Loucy (cell line): ENCODE data around the gene CHMP3.

Source experiments
- H2AFZ ChIP-seq: fragments of 200-600 bp; sonication (generic); 2 replicates; pipeline ENCODE4 v1.6.0; 2016; ENCODE audit warnings: antibody characterized with exemption, mild to moderate bottlenecking, low read length, moderate library complexity
- H3F3A ChIP-seq: fragments of 200-600 bp; 2 replicates; pipeline ENCODE4 v1.6.0; 2016; ENCODE audit warnings: antibody characterized with exemption, low read depth, mild to moderate bottlenecking
- H3K27me3 ChIP-seq: fragments of 200-600 bp; sonication (generic); 2 replicates; pipeline ENCODE4 v1.6.1; 2014; ENCODE audit warnings: low read length, mild to moderate bottlenecking; ENCODE audit not compliant: insufficient read depth, poor library complexity, severe bottlenecking
- H3K36me3 ChIP-seq: fragments of 200-600 bp; sonication (generic); 2 replicates; pipeline ENCODE4 v1.6.1; 2016; ENCODE audit warnings: low read length; ENCODE audit not compliant: insufficient read depth
- H3K4me1 ChIP-seq: fragments of 200-600 bp; sonication (generic); 2 replicates; pipeline ENCODE4 v1.5.1; 2014; ENCODE audit warnings: low read length, mild to moderate bottlenecking; ENCODE audit not compliant: insufficient read depth, poor library complexity, severe bottlenecking
- H3K4me2 ChIP-seq: fragments of 200-600 bp; sonication (generic); 2 replicates; pipeline ENCODE4 v1.6.0; 2014; ENCODE audit warnings: antibody characterized with exemption, low read length, low read depth, mild to moderate bottlenecking; ENCODE audit not compliant: poor library complexity, severe bottlenecking
- H3K4me3 ChIP-seq: fragments of 200-600 bp; sonication (generic); 2 replicates; pipeline ENCODE4 v1.5.1; 2014; ENCODE audit warnings: low read length, mild to moderate bottlenecking, mixed read lengths; ENCODE audit not compliant: poor library complexity, severe bottlenecking
- H3K79me2 ChIP-seq: fragments of 200-600 bp; sonication (generic); 2 replicates; pipeline ENCODE4 v1.6.1; 2014; ENCODE audit warnings: low read length; ENCODE audit not compliant: insufficient read depth
- H3K9ac ChIP-seq: fragments of 200-600 bp; sonication (generic); 2 replicates; pipeline ENCODE4 v1.6.0; 2014; ENCODE audit warnings: mild to moderate bottlenecking, low read depth, low read length, moderate library complexity; ENCODE audit not compliant: poor library complexity, severe bottlenecking
- H3K9me2 ChIP-seq: fragments of 200-600 bp; sonication (generic); replicated peaks from 2 replicates; pipeline ENCODE4 v1.6.1; 2016; ENCODE audit warnings: low read depth, low read length, mixed read lengths
- H3K9me3 ChIP-seq: fragments of 200-600 bp; sonication (generic); 2 replicates; pipeline ENCODE4 v1.6.1; 2014; ENCODE audit warnings: mild to moderate bottlenecking, antibody characterized with exemption, low read length, low read depth; ENCODE audit not compliant: insufficient read depth
- H4K20me1 ChIP-seq: fragments of 200-600 bp; sonication (generic); 2 replicates; pipeline ENCODE4 v1.6.0; 2014; ENCODE audit warnings: antibody characterized with exemption, low read length, mild to moderate bottlenecking; ENCODE audit not compliant: insufficient read depth, poor library complexity, severe bottlenecking
- EZH2phosphoT487 ChIP-seq: fragments of 200-600 bp; IDR thresholded peaks from 2 replicates; pipeline ENCODE4 v1.6.1; 2018; ENCODE audit warnings: antibody characterized with exemption, mild to moderate bottlenecking, moderate library complexity, borderline replicate concordance
- TF ChIP-seq, protein P1 (sequence below): fragments of 200-600 bp; sonication (generic); conservative IDR thresholded peaks from 2 replicates; pipeline ENCODE4 v1.5.1; 2014; ENCODE audit warnings: mild to moderate bottlenecking, antibody characterized with exemption, low read length

Gene CHMP3

DNA sequence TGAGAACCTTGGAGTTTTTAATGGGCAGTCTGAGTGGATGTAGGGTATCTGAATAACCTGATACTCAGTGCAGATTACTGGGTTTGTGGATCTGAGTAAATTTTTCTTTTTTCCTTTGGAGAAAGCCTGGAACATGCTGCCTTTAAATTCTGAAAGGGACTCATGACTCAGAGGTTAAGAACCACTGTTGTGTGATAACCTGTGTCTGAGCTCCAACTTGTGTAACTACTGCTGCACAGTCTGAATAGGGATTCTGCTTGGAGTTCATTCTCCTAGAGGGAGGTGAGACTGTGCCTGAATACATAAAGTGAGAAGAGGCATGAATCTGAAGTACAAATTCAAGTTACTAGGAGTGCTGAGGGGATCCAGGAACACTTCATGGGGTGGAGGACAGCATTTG, 85.9 kb downstream of the CHMP3 start:
- Histone ChIP-seq H3K27me3 (no peaks in the 10 kb centered on the region), H3K4me2 (no peak overlapping the region), H4K20me1 (no peaks in the 10 kb centered on the region), H3K36me3 (peaks cover 99% of the 10 kb centered on the region), H3K79me2 (no peaks in the 10 kb centered on the region), H3K9ac (no peak overlapping the region), H3K4me1 (no peaks in the 10 kb centered on the region), H3K9me3 (no peaks in the 10 kb centered on the region), H3F3A (no peaks in the 10 kb centered on the region), H2AFZ (no peak overlapping the region), H3K4me3 (no peak overlapping the region), H3K9me2 (no peaks in the 10 kb centered on the region)
- TF ChIP-seq, protein P1, sequence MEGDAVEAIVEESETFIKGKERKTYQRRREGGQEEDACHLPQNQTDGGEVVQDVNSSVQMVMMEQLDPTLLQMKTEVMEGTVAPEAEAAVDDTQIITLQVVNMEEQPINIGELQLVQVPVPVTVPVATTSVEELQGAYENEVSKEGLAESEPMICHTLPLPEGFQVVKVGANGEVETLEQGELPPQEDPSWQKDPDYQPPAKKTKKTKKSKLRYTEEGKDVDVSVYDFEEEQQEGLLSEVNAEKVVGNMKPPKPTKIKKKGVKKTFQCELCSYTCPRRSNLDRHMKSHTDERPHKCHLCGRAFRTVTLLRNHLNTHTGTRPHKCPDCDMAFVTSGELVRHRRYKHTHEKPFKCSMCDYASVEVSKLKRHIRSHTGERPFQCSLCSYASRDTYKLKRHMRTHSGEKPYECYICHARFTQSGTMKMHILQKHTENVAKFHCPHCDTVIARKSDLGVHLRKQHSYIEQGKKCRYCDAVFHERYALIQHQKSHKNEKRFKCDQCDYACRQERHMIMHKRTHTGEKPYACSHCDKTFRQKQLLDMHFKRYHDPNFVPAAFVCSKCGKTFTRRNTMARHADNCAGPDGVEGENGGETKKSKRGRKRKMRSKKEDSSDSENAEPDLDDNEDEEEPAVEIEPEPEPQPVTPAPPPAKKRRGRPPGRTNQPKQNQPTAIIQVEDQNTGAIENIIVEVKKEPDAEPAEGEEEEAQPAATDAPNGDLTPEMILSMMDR: no peak
- TF ChIP-seq EZH2phosphoT487: no peak

DNA sequence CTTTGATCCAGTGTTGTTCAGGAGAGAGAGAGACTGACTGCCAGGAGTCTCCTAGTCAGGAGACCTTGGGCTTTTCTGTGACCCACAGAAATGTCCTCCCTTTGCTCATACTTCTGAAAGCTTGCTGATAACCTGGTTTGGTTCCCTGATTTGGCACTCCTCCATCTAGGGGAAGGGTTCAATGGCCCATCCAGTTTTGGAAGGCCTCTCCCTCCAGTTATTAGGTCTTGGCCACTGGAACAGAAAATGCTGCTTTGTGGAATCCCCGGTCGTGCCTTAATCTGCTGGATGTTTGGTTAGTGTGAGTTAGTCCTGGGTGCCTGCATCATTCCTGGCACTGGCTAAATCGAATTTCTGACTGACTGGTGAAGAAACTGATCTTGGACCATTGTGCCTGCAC, 86.3 kb downstream of the CHMP3 start:
- Histone ChIP-seq H3F3A (no peaks in the 10 kb centered on the region), H3K9me2 (no peaks in the 10 kb centered on the region), H3K4me2 (no peak overlapping the region), H3K27me3 (no peaks in the 10 kb centered on the region), H3K79me2 (no peaks in the 10 kb centered on the region), H3K9ac (no peak overlapping the region), H3K36me3 (peaks cover 99% of the 10 kb centered on the region), H2AFZ (no peak overlapping the region), H3K9me3 (no peaks in the 10 kb centered on the region), H3K4me1 (no peaks in the 10 kb centered on the region), H4K20me1 (no peaks in the 10 kb centered on the region), H3K4me3 (no peak overlapping the region)
- no peak for TF ChIP-seq EZH2phosphoT487
- TF ChIP-seq, protein P1: no peak

DNA sequence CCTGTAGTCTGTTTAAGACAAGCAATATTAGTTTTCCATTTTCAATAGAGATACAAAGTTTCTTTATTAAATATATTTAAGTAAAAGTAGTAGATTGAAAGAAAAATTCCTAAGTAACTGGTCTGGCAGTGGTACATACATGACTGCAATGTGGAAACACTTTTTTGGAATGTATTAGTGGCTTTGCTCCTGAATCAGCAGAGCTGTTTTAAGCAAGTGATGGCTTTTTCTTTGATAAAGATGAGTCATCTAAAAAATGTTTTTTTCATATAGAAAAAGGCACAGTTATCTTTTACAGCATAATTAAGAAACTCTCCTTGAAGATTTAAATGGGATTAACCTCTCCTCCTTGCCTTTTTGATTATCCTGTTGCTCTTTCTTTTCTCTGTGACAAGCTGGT, 87.2 kb downstream of the CHMP3 start:
- H3K27me3 ChIP-seq: no peaks in the 10 kb centered on the region
- H4K20me1 ChIP-seq: peaks cover 5% of the 10 kb centered on the region
- no peak overlapping the region for H3K4me3 ChIP-seq
- H3K36me3 ChIP-seq: peaks cover 98% of the 10 kb centered on the region
- no peak overlapping the region for H2AFZ ChIP-seq
- no peaks in the 10 kb centered on the region for H3K4me1 ChIP-seq
- H3K9ac ChIP-seq: no peak overlapping the region
- H3K9me3 ChIP-seq: no peaks in the 10 kb centered on the region
- no peaks in the 10 kb centered on the region for H3F3A ChIP-seq
- TF ChIP-seq, protein P1: no peak
- TF ChIP-seq EZH2phosphoT487: no peak
- no peak overlapping the region for H3K4me2 ChIP-seq
- no peaks in the 10 kb centered on the region for H3K79me2 ChIP-seq
- H3K9me2 ChIP-seq: no peaks in the 10 kb centered on the region
